ENCODE results near the gene AGMO. TPM values are rescaled to one million over a fixed set of nuclear protein-coding genes. Genes with fewer than 3 reads are reported as not detected.

The AGMO gene
- total RNA-seq, 3 donors from 2014 or later, result 1.4 to 4.3 (median 1.6) TPM

- Histone ChIP-seq H3K4me1 (no peaks in the 10 kb centered on the region), H3K27me3 (no peaks in the 10 kb centered on the region), H3K36me3 (peaks cover 4% of the 10 kb centered on the region), H3K4me3 (no peak overlapping the region), H3K27ac (no peak overlapping the region), H3K9me3 (no peaks in the 10 kb centered on the region)
- intact Hi-C loops (cut with DNase I; ENCODE audit: low total_unique reads), result no loop called here
- TF ChIP-seq POLR2AphosphoS5 (IDR thresholded peaks at IDR 0.05) (no peak), POLR2A (IDR thresholded peaks at IDR 0.05) (no peak)
- TF ChIP-seq, protein P1, sequence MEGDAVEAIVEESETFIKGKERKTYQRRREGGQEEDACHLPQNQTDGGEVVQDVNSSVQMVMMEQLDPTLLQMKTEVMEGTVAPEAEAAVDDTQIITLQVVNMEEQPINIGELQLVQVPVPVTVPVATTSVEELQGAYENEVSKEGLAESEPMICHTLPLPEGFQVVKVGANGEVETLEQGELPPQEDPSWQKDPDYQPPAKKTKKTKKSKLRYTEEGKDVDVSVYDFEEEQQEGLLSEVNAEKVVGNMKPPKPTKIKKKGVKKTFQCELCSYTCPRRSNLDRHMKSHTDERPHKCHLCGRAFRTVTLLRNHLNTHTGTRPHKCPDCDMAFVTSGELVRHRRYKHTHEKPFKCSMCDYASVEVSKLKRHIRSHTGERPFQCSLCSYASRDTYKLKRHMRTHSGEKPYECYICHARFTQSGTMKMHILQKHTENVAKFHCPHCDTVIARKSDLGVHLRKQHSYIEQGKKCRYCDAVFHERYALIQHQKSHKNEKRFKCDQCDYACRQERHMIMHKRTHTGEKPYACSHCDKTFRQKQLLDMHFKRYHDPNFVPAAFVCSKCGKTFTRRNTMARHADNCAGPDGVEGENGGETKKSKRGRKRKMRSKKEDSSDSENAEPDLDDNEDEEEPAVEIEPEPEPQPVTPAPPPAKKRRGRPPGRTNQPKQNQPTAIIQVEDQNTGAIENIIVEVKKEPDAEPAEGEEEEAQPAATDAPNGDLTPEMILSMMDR (IDR thresholded peaks at IDR 0.05), result no peak
- DNase-seq (ENCODE audit: low spot score in 2 of 2), result no peak
These were observed 393.3 kb downstream of the AGMO start for GRCh38 chr7:15168489-15168888.

DNA sequence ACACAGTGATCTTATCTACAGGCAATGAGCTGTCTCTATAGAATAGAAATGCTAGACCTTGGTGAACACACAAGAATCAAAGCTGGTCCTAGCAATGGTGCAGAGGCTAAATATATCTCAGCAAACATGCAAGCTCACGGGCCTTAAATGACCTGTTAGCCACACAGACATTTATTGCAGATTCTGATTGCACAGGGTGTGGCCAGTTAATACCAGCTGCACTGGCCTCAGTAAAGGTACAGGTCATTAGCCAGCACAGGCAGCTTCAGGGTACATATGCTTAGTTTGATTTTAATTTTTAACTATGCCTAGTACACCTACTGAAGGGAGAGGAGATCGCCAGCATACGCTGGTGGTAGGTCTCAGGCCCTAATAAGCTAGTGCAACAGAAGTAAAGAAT, 393.9 kb downstream of the AGMO start:
- H3K36me3 ChIP-seq, result peaks cover 4% of the 10 kb centered on the region
- H3K4me3 ChIP-seq, result no peak overlapping the region
- H3K27ac ChIP-seq, result no peak overlapping the region
- no peaks in the 10 kb centered on the region for H3K9me3 ChIP-seq
- no peak for TF ChIP-seq POLR2AphosphoS5 (IDR thresholded peaks at IDR 0.05)
- TF ChIP-seq POLR2A (IDR thresholded peaks at IDR 0.05), result no peak
- TF ChIP-seq, protein P1 (IDR thresholded peaks at IDR 0.05), result no peak
- no peaks in the 10 kb centered on the region for H3K4me1 ChIP-seq
- no peak for DNase-seq (ENCODE audit: low spot score in 2 of 2)
- H3K27me3 ChIP-seq, result no peaks in the 10 kb centered on the region
- intact Hi-C loops (cut with DNase I; ENCODE audit: low total_unique reads), result no loop called here

- no peak overlapping the region for H3K4me3 ChIP-seq
- no peaks in the 10 kb centered on the region for H3K9me3 ChIP-seq
- H3K27me3 ChIP-seq, result no peaks in the 10 kb centered on the region
- DNase-seq (ENCODE audit: low spot score in 2 of 2), result no peak
- H3K36me3 ChIP-seq, result peaks cover 4% of the 10 kb centered on the region
- intact Hi-C loops (cut with DNase I; ENCODE audit: low total_unique reads), result no loop called here
- TF ChIP-seq, protein P1 (IDR thresholded peaks at IDR 0.05), result no peak
- TF ChIP-seq POLR2AphosphoS5 (IDR thresholded peaks at IDR 0.05) (no peak), POLR2A (IDR thresholded peaks at IDR 0.05) (no peak)
- no peak overlapping the region for H3K27ac ChIP-seq
- no peaks in the 10 kb centered on the region for H3K4me1 ChIP-seq
These were observed 395.2 kb downstream of the AGMO start for GRCh38 chr7:15166620-15167019.

GRCh38 chr7:15159261-15159660, 402.6 kb downstream of the AGMO start:
- no peak for TF ChIP-seq POLR2AphosphoS5 (IDR thresholded peaks at IDR 0.05)
- no peak for TF ChIP-seq POLR2A (IDR thresholded peaks at IDR 0.05)
- TF ChIP-seq, protein P1 (IDR thresholded peaks at IDR 0.05), result no peak
- no peaks in the 10 kb centered on the region for H3K36me3 ChIP-seq
- H3K27me3 ChIP-seq, result no peaks in the 10 kb centered on the region
- DNase-seq (ENCODE audit: low spot score in 2 of 2), result no peak
- H3K9me3 ChIP-seq, result peaks cover 0 to 8% of the 10 kb centered on the region in 2 donors
- no peak overlapping the region for H3K4me3 ChIP-seq
- no peak overlapping the region for H3K27ac ChIP-seq
- H3K4me1 ChIP-seq, result no peaks in the 10 kb centered on the region
- intact Hi-C loops (cut with DNase I; ENCODE audit: low total_unique reads), result no loop called here

DNA sequence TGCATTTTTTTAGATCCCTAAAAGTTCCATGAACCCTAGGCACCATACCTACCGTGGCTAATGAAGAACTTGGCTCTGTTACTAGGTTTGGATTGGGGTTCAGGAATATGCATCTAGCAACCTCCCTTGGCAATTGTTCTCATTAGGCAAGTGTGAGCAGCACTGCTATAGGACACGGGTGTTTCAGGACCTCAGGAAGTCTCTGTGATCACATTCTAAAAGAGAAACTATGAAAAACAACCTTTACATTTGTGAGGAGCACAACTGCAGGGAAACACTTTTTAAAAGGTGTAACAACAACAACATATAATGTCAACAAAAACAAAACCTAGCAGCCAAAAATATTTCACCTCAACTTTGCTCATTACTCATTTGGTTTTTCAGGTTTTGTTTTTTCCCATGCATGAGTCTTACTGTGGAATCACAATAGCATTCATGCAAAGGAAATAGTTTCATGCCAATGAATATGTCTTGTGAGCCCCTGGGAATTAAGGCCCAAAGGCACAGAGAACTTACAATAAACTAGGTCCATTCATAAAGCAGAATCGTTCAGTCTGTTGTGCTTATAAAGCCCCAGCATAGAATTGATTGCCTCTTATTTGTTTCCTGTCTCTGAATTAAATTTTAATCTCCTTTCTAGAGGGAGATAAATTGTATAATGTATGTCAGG, 403.5 kb downstream of the AGMO start:
- Histone ChIP-seq H3K4me3 (no peak overlapping the region), H3K27me3 (no peaks in the 10 kb centered on the region), H3K36me3 (no peaks in the 10 kb centered on the region), H3K9me3 (peaks cover 0 to 9% of the 10 kb centered on the region in 2 donors), H3K27ac (no peak overlapping the region), H3K4me1 (no peaks in the 10 kb centered on the region)
- no peak for DNase-seq (ENCODE audit: low spot score in 2 of 2)
- no peak for TF ChIP-seq POLR2A (IDR thresholded peaks at IDR 0.05)
- TF ChIP-seq, protein P1 (IDR thresholded peaks at IDR 0.05), result no peak
- no peak for TF ChIP-seq POLR2AphosphoS5 (IDR thresholded peaks at IDR 0.05)
- intact Hi-C loops (cut with DNase I; ENCODE audit: low total_unique reads), result no loop called here

Other genes with a start within 250 kb of the AGMO start
- 10 to 100 TPM in 2 of 3 donors, 1 to 10 TPM in 1; 6.4 to 19.7 (median 14.2) TPM for gene MEOX2, start 124.7 kb upstream of the AGMO start, total RNA-seq

Measured in breast epithelium (tissue), 4 donors.